ENCODE results near the gene HEPN1. TPM values are rescaled to one million over a fixed set of nuclear protein-coding genes. Genes with fewer than 3 reads are reported as not detected.

HEPN1 gene
- total RNA-seq, 1 experiment from 2014 or later = not detected

GRCh38 chr11:124915541-124916369 lies 3.3 kb upstream of the HEPN1 start:
- Histone ChIP-seq H3K4me2 (no peak overlapping the region), H3K79me2 (ENCODE audit: low read depth) (no peaks in the 10 kb centered on the region), H3K4me1 (replicated peaks; ENCODE audit: insufficient read depth) (no peaks in the 10 kb centered on the region), H3K9me2 (ENCODE audit: insufficient read depth) (no peaks in the 10 kb centered on the region), H3K36me3 (ENCODE audit: low read depth) (no peaks in the 10 kb centered on the region), H3K27ac (no peak overlapping the region), H2AFZ (no peak overlapping the region), H4K20me1 (ENCODE audit: insufficient read depth) (no peaks in the 10 kb centered on the region), H3K27me3 (ENCODE audit: insufficient read depth, low read depth) (no peaks in the 10 kb centered on the region), H3K9me3 (ENCODE audit: insufficient read depth, low read depth) (no peaks in the 10 kb centered on the region), H3K4me3 (no peak overlapping the region), H3F3A (ENCODE audit: insufficient read depth, low read depth) (no peaks in the 10 kb centered on the region)
- no TSS peak for BruUV-seq (replicated peaks)
- intact Hi-C loops (cut with micrococcal nuclease; ENCODE audit: unreplicated experiment) = no loop called here
- CTCF ChIA-PET = no interaction called here
- DNase-seq = no peak
- no peak for TF ChIP-seq CTCF (conservative IDR thresholded peaks at IDR 0.05)
- no peak for TF ChIP-seq EZH2 (IDR thresholded peaks at IDR 0.05; ENCODE audit: low read depth)
- POLR2A ChIA-PET (ENCODE audit: unreplicated experiment) = no interaction called here

- no peaks in the 10 kb centered on the region for H3K36me3 ChIP-seq (ENCODE audit: low read depth)
- H3K9me3 ChIP-seq (ENCODE audit: insufficient read depth, low read depth) = no peaks in the 10 kb centered on the region
- no peaks in the 10 kb centered on the region for H4K20me1 ChIP-seq (ENCODE audit: insufficient read depth)
- no peaks in the 10 kb centered on the region for H3K4me1 ChIP-seq (replicated peaks; ENCODE audit: insufficient read depth)
- DNase-seq = no peak
- no TSS peak for BruUV-seq (replicated peaks)
- H3K27me3 ChIP-seq (ENCODE audit: insufficient read depth, low read depth) = no peaks in the 10 kb centered on the region
- no peak overlapping the region for H2AFZ ChIP-seq
- H3K27ac ChIP-seq = no peak overlapping the region
- TF ChIP-seq EZH2 (IDR thresholded peaks at IDR 0.05; ENCODE audit: low read depth) (no peak), CTCF (conservative IDR thresholded peaks at IDR 0.05) (no peak)
- no peaks in the 10 kb centered on the region for H3K9me2 ChIP-seq (ENCODE audit: insufficient read depth)
- no peak overlapping the region for H3K4me3 ChIP-seq
- CTCF ChIA-PET = no interaction called here
- no peak overlapping the region for H3K4me2 ChIP-seq
- no peaks in the 10 kb centered on the region for H3K79me2 ChIP-seq (ENCODE audit: low read depth)
- POLR2A ChIA-PET (ENCODE audit: unreplicated experiment) = no interaction called here
- H3F3A ChIP-seq (ENCODE audit: insufficient read depth, low read depth) = no peaks in the 10 kb centered on the region
- intact Hi-C loops (cut with micrococcal nuclease; ENCODE audit: unreplicated experiment) = no loop called here
Observed at GRCh38 chr11:124916370-124916710, 2.7 kb upstream of the HEPN1 start.

- Histone ChIP-seq H3K27ac (no peak overlapping the region), H3K27me3 (ENCODE audit: insufficient read depth, low read depth) (peaks cover 7% of the 10 kb centered on the region; the same call in 1 of the 2 replicates), H3K4me1 (replicated peaks; ENCODE audit: insufficient read depth) (no peaks in the 10 kb centered on the region), H3F3A (ENCODE audit: insufficient read depth, low read depth) (no peaks in the 10 kb centered on the region), H3K36me3 (ENCODE audit: low read depth) (no peaks in the 10 kb centered on the region), H4K20me1 (ENCODE audit: insufficient read depth) (no peaks in the 10 kb centered on the region), H3K79me2 (ENCODE audit: low read depth) (no peaks in the 10 kb centered on the region), H3K4me3 (no peak overlapping the region), H3K9me2 (ENCODE audit: insufficient read depth) (no peaks in the 10 kb centered on the region), H2AFZ (no peak overlapping the region), H3K9me3 (ENCODE audit: insufficient read depth, low read depth) (no peaks in the 10 kb centered on the region), H3K4me2 (no peak overlapping the region)
- no peak for DNase-seq
- BruUV-seq (replicated peaks) = no TSS peak
- intact Hi-C loops (cut with micrococcal nuclease; ENCODE audit: unreplicated experiment) = no loop called here
- POLR2A ChIA-PET (ENCODE audit: unreplicated experiment) = no interaction called here
- TF ChIP-seq CTCF (conservative IDR thresholded peaks at IDR 0.05) = no peak
- TF ChIP-seq EZH2 (IDR thresholded peaks at IDR 0.05; ENCODE audit: low read depth) = no peak
- CTCF ChIA-PET = no interaction called here
Observed at GRCh38 chr11:124917115-124917637, 1.9 kb upstream of the HEPN1 start.
